Measurements from ENCODE around the gene LYRM4. TPM values are rescaled to one million over a fixed set of nuclear protein-coding genes. Genes with fewer than 3 reads are reported as not detected.

The LYRM4 gene
- total and polyA plus RNA-seq, 9 of the 15 experiments (the other 6 are each of a cell fraction or from before 2014, with no cell fraction given), result 24.2 to 69.4 (median 41.8) TPM

- TF ChIP-seq GABPA (tag; conservative IDR thresholded peaks at IDR 0.05; ENCODE audit: low read depth) (no peak), ATF1 (CRISPR knock-in tag; IDR thresholded peaks at IDR 0.05) (no peak), ATF1 (tag; IDR thresholded peaks at IDR 0.05) (peak; percentile 71), BRCA1 (IDR thresholded peaks at IDR 0.05) (no peak), BRCA1 (CRISPR knock-in tag; IDR thresholded peaks at IDR 0.05) (no peak), ZNF212 (CRISPR knock-in tag; IDR thresholded peaks at IDR 0.05) (no peak), SMARCC2 (IDR thresholded peaks at IDR 0.05; ENCODE audit: low read depth) (no peak), GTF2B (IDR thresholded peaks at IDR 0.05; ENCODE audit: extremely low read depth, insufficient read length) (no peak), TCFL5 (CRISPR knock-in tag; conservative IDR thresholded peaks at IDR 0.05) (no peak), ZNF668 (CRISPR knock-in tag; IDR thresholded peaks at IDR 0.05) (no peak), C11orf30 (IDR thresholded peaks at IDR 0.05; ENCODE audit: low read depth) (peak; percentile 98), BCLAF1 (IDR thresholded peaks at IDR 0.05; ENCODE audit: borderline replicate concordance in 1 of 2, control insufficient read depth in 1 of 2, low read depth in 2 of 2, low read length in 1 of 2) (peak in 1 of 2 experiments; percentile 21; a peak in 1 of 4 replicates), NR0B1 (IDR thresholded peaks at IDR 0.05; ENCODE audit: partially characterized antibody) (no peak), ZBTB7A (IDR thresholded peaks at IDR 0.05; ENCODE audit: borderline replicate concordance, control insufficient read depth, low read depth, low read length) (peak; percentile 29; the same call in 1 of the 2 replicates), CXXC5 (CRISPR knock-in tag; IDR thresholded peaks at IDR 0.05) (peak; percentile 76), FIP1L1 (IDR thresholded peaks at IDR 0.05; ENCODE audit: low read depth, low read length, poor library complexity, severe bottlenecking) (peak; percentile 94), ZNF584 (CRISPR knock-in tag; IDR thresholded peaks at IDR 0.05; ENCODE audit: low read depth) (peak; percentile 62), JUNB (CRISPR knock-in tag; conservative IDR thresholded peaks at IDR 0.05) (no peak), ZNF431 (CRISPR knock-in tag; IDR thresholded peaks at IDR 0.05) (no peak), HMG20A (CRISPR knock-in tag; conservative IDR thresholded peaks at IDR 0.05) (no peak), GTF2F1 (IDR thresholded peaks at IDR 0.05; ENCODE audit: low read depth, low read length) (no peak), MYBL2 (IDR thresholded peaks at IDR 0.05; ENCODE audit: low read depth) (no peak), MYBL2 (CRISPR knock-in tag; IDR thresholded peaks at IDR 0.05; ENCODE audit: borderline replicate concordance) (no peak), PTRF (tag; IDR thresholded peaks at IDR 0.05) (no peak)
Measured at GRCh38 chr6:5260661-5261544, at the start of gene LYRM4, which contains the start of gene FARS2 (continued).

Data from K562 (cell line).